HG03108 (cell line): ENCODE measurements around the gene MTERF2.

Experiments used
- ATAC-seq: cut with Tn5 transposase; IDR thresholded peaks from one replicate; pipeline ENCODE4 v1.9.1; 2021; ENCODE audit warnings: moderate library complexity; ENCODE audit not compliant: unreplicated experiment

The MTERF2 gene

GRCh38 chr12:106994579-106995220 lies 7.8 kb upstream of the MTERF2 start:
- ATAC-seq = no peak

DNA sequence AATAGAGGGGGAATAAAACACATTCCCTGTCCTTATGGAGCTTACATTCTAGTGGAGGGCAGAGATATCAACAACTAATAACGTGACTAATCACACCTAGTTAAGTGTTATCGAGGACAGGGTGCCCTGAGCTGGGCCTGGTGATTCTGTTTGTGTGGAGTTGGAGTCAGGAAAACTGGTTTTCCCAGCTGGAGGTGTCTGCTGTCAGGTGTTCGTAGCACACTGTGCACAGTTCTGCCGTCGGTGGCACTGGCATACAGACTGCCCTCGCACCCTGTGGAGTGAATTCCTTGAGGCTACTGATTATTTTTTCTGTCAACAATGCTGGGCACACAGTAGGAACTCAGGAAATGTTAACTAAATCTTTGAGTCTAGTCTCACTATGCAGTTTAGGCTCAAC lies 900 bp upstream of the MTERF2 start:
- no peak for ATAC-seq

- ATAC-seq = no peak
Observed at GRCh38 chr12:106986135-106986534, 811 bp downstream of the MTERF2 start.

DNA sequence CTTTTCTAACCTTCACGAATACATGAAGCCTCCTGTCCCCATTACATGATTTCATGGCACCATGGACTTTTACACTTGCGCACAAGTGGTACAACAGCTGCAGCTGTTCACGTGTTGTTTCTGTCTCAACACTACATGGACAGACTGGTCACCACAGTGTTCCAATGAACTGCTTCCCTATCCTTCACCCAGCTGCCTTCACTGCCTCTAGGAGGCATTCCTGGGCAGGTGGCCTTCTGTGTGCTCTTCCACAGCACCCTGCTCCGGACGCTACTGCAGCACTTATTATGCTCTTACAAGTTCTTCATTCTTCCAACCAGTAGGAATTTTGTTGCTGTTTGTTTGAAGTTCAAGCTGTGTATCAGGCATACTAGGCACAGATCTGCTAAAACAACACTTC lies 1.5 kb downstream of the MTERF2 start:
- ATAC-seq = no peak

DNA sequence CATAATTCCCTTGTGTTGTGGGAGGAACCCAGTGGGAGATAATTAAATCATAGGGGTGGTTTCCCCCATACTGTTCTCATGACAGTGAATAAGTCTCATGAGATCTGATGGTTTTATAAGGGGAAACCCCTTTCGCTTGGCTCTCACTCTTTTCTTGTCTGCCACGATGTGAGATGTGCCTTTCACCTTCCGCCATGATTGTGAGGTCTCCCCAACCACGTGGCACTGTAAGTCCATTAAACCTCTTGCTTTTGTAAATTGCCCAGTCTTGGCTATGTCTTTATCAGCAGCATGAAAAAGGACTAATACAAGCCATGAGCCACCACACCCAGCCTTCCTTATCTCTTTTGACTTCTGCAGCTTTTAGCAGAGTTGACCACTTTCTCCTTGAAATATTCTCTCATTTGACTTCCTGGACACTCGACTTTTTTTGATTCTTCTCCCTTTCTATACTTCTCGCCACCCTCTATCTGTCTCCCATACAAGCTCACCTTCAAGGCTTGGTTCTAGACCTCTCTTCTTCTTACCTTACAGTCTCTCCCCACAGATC lies 2.3 kb downstream of the MTERF2 start:
- ATAC-seq = no peak

GRCh38 chr12:106982229-106982628 lies 4.7 kb downstream of the MTERF2 start:
- ATAC-seq = no peak

DNA sequence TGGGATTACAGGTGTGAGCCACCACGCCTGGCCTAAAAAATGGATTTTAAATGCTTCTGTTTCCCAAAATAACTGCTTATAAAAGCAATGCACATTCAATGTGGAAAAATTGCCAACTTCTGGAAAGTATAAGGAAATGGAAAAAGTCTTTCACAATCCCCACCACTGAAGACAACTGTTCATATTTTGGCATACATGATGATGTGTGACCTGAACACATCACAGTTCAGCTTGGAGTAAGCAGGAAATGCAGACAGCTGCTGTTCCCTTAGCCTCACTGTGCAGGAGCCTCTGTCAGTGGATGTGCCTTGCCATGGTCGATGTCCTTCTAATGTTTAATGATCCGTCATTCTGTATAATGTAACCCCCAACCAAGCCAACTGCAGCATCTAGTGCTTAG lies 5.2 kb downstream of the MTERF2 start:
- ATAC-seq = no peak

GRCh38 chr12:106980944-106981343 lies 6.0 kb downstream of the MTERF2 start:
- ATAC-seq = no peak

DNA sequence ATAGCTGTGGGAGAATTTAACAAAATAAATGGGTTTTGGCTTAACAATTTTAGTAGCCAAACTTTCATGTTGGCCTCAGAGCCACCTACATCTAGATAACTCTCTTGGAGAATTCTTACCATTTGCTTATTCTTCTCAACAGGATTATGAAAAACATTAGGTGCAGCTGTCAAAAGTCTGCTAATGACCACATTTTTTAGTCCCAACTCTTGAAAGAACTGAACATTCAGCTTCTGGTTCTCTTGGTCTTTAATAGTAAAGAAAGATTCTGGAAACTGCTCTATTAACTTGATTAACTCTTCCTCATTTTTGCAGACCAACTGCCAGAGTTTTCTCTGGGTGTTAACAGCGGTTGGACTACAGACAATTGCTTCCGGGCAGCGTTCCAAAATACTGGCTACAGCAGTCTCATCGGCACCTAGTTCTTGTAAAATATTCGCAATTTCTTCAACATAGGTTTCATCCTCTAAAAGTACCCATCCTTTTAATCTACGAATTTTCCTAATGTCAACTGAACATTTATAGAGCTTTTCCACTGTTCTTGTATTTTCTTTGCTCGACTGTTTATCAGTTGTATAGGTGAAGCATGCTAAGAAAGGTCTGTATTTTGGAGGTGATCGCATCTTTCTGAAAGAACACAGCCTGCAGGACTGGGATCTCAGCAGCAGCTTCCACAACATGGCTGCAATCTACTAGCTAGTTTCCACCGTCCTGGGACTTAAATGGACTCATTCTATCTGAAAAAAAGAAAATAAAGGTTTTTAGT lies 8.7 kb downstream of the MTERF2 start:
- no peak for ATAC-seq

GRCh38 chr12:106976668-106977067 lies 10.3 kb downstream of the MTERF2 start:
- ATAC-seq = no peak

GRCh38 chr12:106975993-106976658 lies 10.8 kb downstream of the MTERF2 start:
- no peak for ATAC-seq

GRCh38 chr12:106975098-106975497 lies 11.8 kb downstream of the MTERF2 start:
- no peak for ATAC-seq

- peak; percentile 91 for ATAC-seq
Observed at GRCh38 chr12:106974511-106974910, 12.4 kb downstream of the MTERF2 start.

DNA sequence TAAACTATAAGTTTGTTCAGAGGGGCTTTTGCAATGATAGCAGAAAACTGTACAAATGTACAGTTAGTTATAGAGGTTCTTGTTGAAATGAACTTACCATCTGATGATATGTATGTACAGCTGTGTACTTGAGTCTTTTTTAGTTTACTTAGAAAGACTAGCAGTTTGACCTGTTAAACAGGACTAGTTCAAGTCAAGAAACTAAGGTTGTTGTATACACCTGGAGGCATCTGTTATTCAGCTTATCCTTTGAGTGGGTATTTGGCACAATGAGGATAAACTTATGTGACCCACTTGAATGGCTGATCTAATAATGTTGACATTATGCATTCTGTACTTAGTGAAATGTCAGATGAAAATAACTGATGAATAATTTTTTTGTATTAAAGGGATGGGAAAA lies 13.4 kb downstream of the MTERF2 start:
- no peak for ATAC-seq

DNA sequence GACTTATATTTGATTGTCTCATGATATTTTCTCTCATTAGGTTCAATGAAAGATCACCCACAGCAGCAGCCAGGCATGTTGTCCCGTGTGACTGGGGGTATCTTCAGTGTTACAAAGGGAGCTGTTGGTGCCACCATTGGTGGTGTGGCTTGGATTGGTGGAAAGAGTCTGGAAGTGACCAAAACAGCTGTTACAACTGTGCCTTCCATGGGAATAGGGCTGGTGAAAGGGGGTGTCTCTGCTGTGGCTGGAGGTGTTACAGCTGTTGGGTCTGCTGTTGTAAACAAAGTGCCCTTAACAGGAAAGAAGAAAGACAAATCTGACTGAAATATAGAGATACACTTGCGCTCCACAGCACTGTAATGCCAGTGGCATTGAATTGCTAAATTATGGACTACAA lies 15.9 kb downstream of the MTERF2 start:
- ATAC-seq = no peak

- ATAC-seq = no peak
Observed at GRCh38 chr12:106964526-106964925, 22.4 kb downstream of the MTERF2 start.

DNA sequence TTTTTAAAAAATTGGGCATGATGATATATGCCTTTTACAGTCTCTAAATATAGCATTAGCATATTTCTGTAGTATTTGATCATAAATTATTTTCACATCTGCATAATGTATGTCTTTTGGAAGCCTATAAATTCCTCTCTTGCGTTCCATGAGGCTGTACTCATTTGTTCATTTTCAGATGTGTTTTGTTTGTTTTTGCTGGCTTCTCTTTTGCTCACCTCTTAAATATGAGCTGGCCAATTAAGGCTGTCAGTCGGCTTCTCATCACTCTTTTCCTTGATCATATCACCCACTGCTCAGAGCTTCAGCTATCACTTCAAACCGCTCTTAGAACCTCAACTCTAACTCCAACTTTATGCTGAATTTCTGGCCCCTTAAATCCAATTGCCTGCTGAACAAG lies 24.7 kb downstream of the MTERF2 start:
- no peak for ATAC-seq

DNA sequence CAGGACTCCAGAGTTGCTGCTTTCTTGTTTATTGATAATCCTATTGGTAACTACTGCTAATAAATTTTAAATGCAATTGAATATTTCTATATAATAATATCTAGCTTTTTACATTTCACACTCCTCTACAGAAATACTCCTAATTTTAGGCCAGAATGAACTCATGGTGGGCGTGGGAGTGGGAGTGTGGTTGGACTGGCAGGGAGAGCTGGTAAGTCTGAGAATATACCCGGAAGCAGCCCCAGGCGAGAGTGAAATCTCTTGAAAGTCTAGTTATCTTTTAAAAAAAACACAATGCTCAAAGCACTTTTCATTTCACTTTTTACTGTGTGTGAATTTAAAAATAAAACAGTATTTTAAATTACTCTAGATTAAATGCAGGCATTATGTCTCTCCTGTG lies 26.5 kb downstream of the MTERF2 start:
- ATAC-seq = no peak

GRCh38 chr12:106957583-106957982 lies 29.4 kb downstream of the MTERF2 start:
- no peak for ATAC-seq

- peak; percentile 22 for ATAC-seq
Observed at GRCh38 chr12:106956048-106956578, 30.8 kb downstream of the MTERF2 start.

- ATAC-seq = peak; percentile 72
Observed at GRCh38 chr12:106955377-106956047, 31.4 kb downstream of the MTERF2 start, which contains the start of gene TMEM263. TSS of gene TMEM263 (plus strand) at chr12:106955907. CDS start at chr12:106967117, 11,210 bp downstream.
